NCI-H2029 (cell line): ENCODE measurements around the gene BCAT1.
"Not testable (repeated sequence)": the region's sequence is repeated elsewhere in the genome, so short reads cannot be mapped to it uniquely, and the experiment has no call there.

ENCODE experiments used
- DNase-seq: peaks from one replicate; lab custom pipeline; 2025; lab: John Stamatoyannopoulos, UW

BCAT1 gene

DNA sequence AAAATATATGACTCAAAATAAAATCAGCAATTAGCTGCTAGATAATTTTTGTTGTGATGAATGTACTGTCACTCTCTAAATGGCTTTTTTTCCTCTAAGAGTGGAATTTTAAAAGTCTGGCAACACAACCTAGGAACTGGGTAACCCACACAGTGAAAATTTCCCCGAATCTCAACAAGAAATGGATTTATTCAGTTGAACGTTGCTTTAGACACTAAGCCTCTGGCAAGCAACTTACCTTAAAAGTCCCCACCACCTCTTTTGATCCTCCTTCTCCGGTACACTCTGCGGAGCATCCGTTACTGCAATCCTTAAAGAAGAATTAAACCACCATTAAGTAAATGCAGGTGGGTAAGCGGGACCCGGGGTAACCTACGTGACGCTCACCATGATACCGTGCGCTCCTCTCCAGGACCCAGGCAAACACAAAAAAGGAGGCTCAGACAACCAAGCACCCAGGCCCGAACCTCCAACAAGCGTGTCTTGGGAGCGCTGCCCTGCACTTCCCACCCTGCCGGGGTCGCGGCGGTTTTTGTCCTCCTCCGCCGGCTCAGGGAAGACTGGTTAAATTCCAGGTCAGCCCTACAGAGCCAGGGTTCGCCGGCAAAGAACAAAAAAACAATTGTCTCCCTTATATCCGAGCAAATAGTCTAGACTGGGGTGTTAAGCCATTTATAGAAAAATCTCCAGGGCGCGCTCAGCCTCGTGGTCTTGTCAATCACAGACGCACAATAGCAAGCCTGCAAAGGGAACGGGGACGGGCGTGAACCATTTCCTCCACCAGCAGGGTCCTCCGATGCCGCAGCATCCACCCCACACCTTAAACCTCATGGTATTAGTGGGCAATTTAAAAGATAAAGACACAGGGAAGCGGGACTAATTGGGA is 47.1 kb downstream of the BCAT1 start:
- DNase-seq, result no peak

DNA sequence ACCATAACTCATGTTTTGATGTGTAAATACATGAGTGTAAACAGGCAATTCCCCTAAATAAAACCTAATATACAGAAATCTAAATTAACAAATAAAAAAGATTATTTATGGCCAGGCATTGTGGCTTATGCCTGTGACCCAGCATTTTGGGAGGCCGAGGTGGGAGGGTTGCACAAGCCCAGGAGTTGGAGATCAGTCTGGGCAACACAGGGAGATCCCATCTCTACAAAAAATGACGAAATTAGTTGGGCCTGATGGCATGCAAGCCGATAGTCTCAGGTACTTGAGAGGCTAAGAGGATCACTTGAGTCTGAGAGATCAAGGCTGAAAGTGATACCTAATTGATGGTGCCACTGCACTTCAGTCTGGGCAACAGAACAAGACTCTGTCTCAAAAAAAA is 48.7 kb downstream of the BCAT1 start:
- no peak for DNase-seq

DNA sequence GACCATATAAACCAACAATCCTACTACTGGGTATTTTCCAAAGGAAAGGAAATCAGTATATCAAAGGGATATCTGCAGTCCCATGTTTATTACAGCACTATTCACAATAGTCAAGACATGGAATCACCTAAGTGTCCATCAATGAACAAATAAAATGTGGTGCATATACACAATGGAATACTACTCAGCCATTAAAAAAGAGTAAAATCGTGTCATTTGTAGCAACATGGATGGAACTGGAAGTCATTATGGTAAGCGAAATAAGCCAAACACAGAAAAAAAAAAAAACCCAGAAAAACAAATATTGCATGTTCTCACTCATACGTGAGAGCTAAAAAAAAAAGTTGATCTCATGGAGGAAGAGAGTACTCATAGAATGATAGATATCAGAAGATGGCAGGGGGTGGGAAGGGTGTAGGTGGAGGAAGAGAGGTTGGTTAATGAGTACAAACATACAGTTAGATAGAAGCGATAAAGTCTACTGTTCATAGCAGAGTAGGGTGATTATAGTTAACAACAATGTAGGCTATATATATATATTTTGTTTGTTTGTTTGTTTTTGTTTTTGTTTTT is 49.3 kb downstream of the BCAT1 start:
- DNase-seq, result no peak

DNA sequence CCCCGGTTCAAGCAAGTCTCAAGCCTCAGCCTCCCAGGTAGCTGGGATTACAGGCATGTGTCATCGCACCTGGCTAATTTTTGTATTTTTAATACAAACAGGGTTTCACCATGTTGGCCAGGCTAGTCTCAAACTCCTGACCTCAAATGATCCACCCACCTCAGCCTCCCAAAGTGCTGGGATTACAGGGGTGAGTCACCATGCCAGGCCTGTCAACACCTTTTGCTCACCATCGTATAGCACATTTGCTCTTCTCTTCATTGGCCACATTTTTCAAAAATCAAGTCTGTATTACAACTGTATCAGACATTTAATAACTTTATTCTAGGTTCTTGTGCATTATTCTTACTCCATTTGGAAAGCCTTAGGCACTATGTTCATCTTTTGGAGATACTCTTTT is 50.3 kb downstream of the BCAT1 start:
- no peak for DNase-seq

DNA sequence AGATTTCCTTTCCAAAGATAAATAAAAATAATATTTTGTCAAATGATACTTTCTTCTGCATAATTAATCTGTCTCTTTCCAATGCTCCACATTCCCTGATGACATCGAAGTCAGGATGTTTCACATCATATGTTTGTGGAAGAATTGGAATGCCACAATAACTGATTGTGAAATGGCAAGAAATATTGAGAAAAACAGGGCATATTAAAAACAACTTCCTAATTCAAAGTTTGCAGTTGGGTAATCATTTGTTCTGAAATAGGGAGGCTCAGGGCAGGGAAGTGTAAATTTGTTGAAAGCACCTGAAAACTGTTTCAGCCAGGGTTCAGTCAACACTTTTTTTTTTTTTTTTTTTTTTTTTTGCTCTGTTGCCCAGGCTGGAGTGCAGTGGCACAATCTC is 50.7 kb downstream of the BCAT1 start:
- no peak for DNase-seq

DNA sequence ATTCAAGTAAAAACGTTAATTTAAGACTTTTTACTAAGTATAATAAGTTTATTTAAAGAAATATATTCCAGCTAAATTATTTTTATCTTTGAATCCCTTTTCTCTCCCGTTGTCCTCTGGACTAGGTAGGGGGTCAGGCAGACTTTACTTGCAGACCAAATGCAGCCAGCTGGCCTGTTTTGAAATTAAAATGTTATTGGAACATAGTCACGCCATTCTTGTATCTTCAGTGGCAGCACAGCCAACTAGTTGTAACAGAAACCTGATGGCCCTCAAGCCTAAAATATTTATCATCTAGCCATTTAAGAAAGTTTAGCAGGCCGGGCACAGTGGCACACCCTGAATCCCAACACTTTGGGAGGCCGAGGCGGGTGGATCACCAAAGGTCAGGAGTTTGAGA is 52.7 kb downstream of the BCAT1 start:
- no peak for DNase-seq

DNA sequence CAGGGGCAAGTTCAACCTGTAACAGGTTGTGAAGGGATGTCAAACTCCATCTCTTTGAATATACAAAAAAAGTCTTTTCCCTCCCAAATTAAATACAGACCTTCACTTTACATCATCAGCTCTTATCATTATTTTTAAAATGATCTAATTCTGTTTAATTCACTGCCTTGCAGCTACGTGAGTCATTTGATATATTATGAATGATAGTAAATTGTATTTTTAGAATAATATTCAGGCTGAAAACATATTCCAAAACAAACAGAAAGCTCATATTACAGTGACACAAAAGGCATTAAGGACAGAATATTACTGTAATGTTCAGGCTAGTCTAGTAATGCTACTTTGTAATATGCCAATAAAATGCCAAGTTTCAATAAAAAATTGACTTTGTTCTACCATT is 53.3 kb downstream of the BCAT1 start:
- no peak for DNase-seq

DNA sequence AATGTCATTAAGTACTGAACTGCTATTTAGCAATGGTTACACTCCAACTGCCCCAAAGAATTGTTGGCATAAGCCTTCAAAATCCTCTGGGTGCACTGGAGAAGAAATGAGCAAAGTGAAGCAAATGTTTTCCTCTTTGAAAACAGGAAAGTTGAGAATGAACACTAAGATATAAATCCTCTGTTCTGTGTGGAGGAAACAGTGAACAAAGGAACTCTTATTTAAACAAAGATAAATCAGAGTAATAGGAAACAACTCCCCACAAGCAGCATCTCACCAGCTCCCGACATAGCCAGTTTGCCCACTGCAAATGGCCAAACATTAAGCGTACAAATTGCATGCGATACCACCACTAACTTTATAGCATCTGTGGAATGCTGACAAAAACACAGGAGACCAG is 54.0 kb downstream of the BCAT1 start:
- no peak for DNase-seq

DNA sequence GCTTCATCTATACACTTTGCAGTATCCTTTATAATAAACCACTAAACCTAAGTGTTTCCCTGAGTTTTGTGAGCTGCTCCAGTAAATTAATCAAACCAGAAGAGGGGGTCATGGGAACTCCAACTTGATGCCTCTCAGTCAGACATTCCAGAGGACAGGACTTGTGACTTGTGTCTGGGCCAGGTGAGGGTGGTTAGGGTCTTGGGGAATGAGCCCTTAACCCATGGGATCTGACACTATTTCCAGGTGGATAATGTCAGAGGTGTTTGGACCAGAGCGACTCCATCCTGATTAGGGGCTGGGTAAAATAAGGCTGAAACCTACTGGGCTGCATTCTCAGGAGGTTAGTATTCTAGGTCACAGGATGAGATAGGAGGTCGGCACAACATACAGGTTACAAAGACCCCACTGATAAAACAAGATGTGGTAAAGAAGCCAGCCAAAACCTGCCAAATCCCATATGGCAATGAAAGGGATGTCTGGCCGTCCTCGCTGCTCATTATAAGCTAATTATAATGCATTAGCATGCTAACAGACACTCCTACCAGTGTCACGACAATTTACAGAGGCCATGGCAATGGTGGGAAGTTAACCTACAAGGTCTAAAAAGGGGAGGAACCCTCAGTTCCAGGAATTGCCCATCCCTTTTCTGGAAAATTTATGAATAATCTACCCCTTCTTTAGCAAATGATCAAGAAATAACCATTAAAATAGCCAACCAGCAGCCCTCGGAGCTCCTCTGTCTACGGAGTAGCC is 58.7 kb downstream of the BCAT1 start:
- no peak for DNase-seq

DNA sequence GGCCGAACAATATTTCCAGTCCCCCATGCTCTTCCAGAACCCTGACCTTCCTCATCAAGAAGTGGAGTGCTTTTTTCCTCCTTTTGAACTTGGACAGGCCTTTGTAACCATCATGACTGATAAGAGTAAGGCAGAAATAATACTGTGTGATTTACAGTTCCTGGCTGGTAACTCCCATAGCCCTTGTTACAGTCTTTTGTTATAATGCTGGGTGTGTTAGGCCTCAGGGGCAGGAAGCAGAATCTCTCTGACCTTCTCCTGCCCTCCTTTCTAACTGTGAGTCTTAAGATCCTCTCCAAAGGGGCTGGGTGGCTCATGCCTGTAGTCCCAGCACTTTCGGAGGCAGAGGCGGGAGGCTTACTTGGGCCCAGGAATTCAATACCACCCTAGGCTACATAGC is 59.5 kb downstream of the BCAT1 start:
- no peak for DNase-seq

DNA sequence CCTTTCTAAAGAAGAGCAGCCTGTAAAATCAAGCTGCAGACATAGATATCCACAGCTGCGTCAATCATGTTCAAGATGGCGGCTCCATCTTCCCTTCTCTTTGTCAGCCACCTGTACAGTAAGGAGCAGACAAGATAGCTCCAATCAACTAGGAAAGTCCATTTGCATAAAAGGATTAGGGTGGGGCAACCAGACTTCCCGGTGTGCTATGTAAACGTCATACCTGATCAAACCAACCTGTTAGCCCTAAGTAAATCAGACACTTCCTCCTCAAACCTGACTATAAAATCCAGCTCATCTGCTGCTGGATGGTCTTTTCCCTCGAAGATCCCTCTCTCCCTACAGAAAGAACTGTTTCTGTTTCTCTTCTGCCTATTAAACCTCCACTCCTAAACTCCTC is 60.1 kb downstream of the BCAT1 start:
- no peak for DNase-seq

DNA sequence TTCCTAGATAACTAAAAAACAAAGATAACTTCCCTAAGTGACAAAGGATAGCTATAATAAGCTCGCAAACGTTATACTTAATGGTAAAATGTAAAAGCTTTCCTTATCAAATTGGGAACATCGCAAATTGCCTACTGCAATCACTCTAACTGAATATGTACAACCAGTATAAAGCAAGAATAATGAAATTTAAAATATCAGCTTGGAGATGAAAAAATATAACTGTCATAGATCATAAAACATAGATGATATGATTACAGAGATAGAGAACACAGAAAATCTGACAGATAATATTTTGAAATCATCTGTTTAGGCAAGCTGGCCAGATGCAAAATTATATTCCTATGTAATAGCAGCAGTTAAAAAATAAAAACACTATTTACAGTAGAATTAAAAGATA is 64.0 kb downstream of the BCAT1 start:
- DNase-seq, result no peak

DNA sequence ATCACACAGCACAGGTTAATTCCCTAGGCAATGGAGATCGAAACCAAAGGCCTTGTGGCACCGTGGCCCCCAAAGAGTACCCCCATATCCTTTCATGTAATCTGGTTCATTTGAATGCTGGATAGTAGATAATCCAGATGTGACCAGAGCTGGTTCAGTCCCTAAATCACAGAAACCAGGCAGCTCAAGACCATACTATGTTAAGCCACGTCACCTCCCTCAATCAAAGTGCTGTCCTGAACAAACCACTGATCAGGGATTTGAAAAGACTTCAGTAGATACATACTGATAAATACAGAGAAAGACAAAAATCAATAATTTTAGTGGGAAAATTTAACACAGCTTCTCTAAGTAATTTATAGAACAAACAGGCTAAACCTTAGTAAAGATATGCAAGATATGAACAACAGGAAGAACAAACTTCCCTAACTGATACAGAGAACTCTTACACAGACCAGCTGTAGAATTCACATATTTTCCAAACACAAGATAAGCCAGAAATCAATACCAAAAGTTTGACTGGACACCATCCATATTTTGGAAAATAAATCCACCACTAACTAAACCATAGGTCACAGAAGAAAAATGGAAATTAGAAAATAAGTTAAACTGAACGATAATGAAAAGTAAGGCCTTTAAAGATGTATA is 67.1 kb downstream of the BCAT1 start:
- no peak for DNase-seq

DNA sequence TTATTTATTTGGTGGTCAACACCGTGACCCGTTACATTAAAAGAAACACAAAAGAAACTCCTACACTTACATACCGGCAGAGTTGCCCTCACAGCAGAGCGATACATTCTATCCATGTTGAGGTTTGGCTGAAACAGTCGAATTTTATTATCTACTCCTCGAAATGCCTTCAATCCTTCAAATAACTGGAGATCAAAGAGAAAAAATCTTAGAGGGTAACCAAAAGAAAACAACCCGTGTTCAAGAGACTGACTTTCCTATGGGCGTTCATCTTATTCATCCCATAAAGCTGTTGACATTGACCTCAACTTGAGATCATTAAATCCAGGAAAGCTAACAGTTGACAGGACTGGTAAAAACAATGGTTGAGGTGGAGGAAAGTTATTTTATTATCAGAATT is 67.7 kb downstream of the BCAT1 start:
- DNase-seq, result no peak

DNA sequence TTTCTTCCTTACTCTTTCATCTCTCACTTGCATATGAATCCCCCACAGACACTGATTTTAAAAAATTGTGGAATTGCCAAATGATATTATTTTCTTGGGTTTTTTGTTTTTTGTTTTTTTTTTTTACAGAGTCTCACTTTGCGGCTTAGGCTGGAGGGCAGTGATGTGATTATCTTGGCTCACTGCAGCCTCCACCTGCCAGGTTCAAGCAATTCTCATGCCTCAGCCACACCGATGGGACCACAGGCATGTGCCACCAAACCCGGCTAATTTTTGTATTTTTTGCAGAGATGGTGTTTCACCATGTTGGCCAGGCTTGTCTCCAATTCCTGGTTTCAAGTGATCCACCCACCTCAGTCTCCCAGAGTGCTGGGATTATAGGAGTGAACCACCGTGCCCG is 68.2 kb downstream of the BCAT1 start:
- DNase-seq, result no peak

DNA sequence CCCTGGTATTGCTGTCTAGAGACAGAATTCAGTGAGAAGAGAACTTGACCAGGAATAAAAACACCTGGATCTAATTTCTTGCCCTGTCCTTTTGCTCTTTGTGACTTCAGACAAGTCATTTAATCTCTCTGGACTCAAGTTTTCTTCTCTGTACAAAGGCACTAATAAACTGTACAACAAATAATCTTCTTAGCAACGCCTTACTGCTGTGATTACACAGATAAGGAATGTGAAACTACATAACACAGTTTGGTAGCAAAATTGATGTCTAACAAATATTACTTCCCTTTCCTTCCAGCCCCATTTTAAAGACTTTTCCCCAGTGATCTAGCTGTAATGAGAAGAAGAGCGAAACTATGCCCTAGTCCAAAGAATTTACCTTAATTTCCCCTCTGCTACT is 69.3 kb downstream of the BCAT1 start:
- DNase-seq, result no peak

DNA sequence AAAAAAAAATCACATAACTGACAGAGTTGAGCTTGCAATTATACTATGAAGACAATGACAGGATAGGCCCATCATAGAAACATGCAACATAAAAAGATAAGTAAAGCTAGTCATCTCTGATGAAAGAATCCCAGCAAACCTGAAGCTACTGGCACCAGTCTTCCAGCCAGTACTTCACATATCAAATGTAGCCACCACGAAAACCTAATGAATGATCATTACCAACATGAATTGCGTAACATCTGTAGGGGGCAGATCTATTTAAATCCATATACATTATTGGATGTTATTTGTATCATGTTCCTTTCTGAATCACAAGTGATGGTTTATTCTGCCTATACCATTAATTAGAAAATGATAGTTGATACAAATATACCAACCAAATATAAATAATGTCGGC is 73.9 kb downstream of the BCAT1 start:
- DNase-seq, result no peak

DNA sequence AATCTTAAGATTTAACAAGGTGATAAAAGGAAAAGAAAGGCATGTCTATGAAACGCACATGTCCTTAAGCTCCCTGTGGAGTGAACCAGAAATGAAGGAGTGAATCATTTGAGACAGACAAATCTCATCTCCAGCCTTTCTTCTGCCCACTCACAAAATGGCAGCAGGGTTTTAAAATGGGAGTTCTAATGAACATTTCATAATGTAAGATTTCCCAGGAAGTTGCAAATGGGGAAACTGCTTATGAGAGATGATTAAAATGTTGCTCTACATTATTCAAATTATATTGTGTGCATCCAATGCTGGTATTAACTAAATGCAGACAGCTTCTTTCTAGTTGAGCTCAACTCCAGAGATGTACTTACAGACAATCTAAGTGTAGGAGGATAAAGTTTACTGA is 76.7 kb downstream of the BCAT1 start:
- DNase-seq, result no peak

DNA sequence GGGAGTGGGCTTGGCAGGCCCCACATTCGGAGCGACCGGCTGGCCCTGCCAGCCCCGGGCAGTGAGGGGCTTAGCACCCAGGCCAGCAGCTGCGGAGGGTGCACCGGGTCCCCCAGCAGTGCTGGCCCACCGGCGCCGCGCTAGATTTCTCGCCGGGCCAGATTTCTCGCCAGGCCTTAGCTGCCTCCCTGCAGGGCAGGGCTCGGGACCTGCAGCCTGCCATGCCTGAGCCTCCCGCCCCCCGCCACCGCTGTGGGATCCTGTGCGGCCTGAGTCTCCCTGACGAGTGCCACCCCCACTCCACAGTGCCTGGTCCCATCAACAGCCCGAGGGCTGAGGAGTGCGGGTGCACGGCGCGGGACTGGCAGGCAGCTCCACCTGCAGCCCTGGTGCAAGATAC is 82.8 kb downstream of the BCAT1 start:
- not testable (repeated sequence) for DNase-seq

DNA sequence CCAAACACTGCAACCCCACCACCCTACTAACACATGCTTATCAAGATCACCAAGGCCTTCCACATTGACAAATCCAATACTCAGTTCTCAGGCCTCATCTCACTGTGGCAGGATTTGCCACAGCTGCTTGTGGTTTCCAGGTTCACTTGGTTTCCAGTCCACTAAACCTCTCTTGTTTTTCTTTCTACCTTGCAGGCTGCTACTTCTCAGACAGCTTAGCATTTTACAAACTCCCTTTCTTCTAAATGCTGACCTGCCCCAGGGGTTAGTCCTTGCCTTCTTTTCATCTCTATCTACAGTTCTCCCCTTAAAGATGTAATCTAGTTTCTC is 84.1 kb downstream of the BCAT1 start:
- no peak for DNase-seq

DNA sequence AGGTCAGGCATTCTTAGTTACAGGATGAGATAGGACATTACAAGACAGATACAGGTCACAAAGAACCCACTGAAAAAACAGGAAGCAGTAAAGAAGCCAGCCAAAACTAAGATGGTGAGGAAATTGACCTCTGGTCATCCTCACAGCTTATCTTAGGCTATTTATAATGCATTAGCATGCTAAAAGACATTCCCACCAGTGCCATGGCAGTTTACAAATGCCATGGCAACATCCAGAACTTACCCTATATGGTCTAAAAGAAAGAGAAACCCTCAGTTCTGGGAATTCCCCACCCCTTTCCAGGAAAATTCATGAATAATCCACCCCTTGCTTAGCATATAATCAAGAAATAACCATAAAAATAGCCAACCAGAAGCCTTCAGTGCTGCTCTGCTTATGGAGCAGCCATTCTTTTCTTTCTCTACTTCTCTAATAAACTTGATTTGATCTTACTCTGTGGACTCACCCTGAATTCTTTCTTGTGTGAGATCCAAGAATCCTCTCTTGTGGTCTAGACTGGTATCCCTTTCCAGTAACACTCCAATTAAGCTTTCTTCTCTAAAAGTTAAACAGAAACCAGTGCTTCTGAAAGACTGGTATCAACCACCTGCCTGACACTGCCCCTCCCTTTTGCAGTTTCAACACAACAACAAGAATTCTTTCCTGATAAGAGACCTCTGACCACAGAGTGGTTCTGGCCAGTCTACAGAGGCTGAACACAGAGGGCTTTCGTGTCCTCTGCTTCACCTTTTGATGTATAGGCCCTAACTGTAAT is 86.9 kb downstream of the BCAT1 start:
- DNase-seq, result no peak

DNA sequence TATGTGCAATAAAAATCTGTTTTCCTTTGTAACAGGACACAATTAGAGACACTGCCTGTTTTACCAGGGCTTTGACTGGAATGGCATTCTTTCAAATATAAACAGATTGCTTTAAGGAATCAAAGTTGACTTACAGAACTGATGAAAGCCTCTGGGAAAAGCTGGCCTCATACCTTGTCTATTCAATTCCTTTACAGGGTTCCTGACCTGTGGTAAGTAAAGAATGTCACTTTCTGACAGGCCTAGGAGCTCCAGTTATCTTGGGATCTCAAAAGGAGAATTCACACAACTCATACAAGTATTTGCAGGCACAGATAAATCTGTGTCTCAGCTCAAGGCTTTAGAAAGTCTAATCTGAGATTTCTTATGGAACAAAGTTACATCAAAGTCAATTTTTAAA is 88.4 kb downstream of the BCAT1 start:
- no peak for DNase-seq
